NCI-H82 treated with DMSO at 0.1 percent for 48 hours (cell line): ENCODE results near the gene DMAC2.
"Not testable (repeated sequence)": the region's sequence is repeated elsewhere in the genome, so short reads cannot be mapped to it uniquely, and the experiment has no call there.

Source experiments
- DNase-seq: peaks from one replicate; lab custom pipeline; 2025; ENCODE audit not compliant: unreplicated experiment; lab: John Stamatoyannopoulos, UW

Gene DMAC2

DNA sequence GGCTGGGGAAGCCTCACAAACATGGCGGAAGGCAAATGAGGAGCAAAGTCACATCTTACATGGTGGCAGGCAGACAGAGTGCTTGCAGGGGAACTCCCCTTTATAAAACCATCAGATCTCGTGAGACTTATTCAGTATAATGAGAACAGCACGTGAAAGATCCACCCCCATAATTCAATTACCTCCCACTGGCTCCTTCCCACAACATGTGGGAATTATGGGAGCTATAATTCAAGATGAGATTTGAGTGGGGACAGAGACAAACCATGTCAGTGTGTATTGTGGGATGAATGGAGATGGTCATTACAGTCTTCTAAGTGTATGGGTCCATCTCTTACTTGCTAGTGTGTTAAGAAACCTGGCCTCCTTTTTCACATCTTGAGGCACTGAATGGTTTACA lies 37.7 kb downstream of the DMAC2 start:
- no peak for DNase-seq

GRCh38 chr19:41401483-41401882 lies 38.2 kb downstream of the DMAC2 start:
- DNase-seq, result no peak

GRCh38 chr19:41399525-41399924 lies 40.2 kb downstream of the DMAC2 start:
- no peak for DNase-seq

DNA sequence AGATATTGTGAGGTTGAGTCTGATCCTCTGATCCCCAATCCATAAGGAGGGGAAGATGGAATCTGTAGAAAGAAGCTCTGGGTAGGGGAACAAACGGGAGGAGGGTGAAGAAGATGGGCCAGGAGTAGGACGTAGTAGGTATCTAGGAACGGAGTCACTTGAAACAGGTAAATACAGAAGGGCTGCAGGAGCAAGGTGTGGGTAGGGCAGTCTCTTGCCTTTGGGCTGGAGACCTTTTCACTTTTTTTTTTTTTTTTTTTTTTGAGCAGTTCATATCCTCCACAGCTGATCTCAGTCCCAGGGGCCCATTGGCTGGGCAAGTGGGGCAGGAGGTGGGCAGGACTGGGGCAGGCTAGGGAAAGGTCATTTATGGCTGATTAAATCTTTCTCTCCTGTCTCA lies 40.6 kb downstream of the DMAC2 start:
- DNase-seq, result no peak

DNA sequence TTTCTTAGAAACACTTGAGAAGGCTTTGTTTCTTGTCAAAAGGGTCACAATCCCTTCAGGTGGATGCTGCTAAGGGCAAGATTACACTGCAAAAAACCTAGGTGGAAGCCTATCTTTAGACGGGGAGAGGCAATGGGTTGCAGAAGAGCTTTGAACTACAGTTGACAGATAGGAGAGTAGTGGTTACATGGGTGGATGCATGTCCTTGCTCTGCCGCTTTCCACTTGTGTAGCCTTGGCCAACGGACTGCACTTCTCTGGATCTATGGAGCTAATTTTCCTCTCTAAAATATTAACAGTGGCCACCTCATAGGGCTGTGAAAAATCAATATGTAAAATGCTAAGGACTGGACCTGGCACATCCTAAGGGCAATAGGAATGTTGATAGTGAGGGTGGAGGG lies 41.1 kb downstream of the DMAC2 start:
- DNase-seq, result no peak

DNA sequence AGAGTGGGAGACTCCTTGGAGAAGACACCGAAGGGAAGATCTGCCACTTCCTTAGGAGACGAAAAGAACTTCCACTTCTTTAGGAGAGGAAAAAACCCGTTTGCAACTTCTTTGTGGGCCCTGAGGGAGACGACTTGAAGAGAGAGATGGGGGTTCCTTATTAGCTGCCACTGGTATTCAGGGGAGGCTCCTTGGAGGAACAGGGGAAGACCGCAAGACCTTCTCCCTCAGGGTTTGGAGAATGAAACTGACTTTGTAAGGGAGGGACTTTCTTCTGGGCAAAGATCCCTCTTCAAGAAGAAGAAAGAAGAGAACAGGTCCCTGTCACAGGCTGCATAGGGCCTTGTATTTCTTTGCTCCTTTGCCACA lies 41.7 kb downstream of the DMAC2 start:
- no peak for DNase-seq

DNA sequence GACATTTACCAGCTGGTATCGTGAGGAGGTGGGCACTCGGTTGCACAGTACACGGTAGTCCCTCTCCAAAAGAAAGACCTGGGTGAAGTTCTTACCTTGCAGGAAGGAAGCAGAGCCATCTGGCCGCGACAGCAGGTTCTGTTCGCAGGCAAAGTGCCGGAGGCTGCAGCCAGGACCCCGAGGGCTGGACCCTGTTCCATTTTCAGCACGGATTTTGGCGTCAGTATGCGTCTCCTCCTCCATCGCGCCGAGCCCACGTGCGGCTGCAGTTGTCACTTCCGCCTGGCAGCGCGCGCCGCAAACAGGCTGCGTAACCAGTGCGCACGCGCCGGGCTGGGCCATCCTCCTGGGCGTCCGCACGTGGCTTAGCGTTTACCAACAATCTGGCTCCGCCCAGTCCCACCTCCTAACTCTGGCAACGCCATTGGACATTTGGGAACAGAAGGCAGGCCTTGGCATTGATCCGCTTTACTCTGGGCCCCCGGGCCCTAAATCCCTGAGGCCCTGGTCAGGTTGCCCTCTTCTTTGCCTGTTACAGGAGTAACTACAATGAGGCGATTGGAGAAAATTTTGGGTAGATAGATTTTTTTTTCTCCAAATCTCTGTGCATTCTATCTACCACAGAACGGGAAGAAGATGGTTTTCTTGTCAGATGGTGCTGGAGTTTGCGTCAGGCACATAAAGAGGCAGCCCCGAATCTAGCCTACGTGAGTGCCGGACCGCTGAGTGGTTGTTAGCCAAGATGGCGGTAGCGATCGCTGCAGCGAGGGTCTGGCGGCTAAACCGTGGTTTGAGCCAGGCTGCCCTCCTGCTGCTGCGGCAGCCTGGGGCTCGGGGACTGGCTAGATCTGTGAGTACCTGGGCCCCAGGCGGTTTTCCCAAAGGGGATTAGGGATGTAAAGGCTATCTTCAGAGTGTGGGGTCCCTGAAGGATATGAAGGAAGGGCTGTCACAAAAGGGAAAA lies 42.3 kb downstream of the DMAC2 start, which contains the start of the genes BCKDHA and EXOSC5:
Gene BCKDHA, plus strand, starts transcription at position 733 of the 964 bp plus-strand sequence. Its CDS starts 10 bp downstream, at position 743.
Gene EXOSC5, minus strand, starts transcription at position 274 of the 964 bp plus-strand sequence. Its CDS starts 31 bp downstream, at position 243.
- peak; percentile 99 for DNase-seq

- no peak for DNase-seq
Measured at GRCh38 chr19:41395355-41395754, 44.4 kb downstream of the DMAC2 start.

DNA sequence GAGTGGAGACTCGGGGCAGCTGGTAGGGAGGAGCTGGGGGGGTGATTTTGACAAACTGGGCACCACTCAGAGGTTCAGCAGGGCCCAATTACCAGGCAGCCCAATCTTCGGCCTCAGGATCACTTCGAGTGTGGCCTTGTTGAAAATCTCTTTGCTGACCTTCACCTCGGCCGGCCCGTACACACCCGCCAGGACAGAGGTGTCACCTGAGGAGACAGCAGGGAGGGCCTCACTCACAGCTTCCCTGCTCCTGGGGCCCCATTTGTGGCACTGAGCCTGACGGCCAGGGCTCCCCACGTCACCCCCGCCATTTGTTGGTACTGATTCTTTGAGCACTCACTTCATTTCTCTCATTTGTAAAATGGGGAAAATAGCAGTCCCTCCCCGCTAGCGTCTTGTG lies 46.9 kb downstream of the DMAC2 start:
- DNase-seq, result no peak

DNA sequence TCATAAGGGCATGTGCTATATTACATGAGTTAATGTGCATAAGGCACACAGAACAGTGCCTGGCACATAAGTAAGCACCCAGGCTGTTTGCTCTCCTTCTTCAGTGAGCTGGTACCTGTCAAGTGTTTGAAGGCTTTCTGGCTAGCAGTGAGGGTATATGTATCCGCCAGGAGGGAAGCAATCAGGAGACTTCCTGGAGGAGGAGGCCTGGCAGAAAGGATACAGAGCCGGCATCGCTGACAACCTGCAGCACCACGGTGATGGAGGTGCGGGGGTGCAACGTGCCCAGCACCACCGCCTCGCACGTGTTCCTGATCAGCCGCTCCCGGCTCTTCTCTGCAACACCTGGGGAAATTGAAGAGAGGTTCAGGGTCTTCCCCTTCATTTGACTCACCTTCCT lies 48.1 kb downstream of the DMAC2 start:
- no peak for DNase-seq

- DNase-seq, result no peak
Measured at GRCh38 chr19:41386442-41386841, 53.3 kb downstream of the DMAC2 start.

DNA sequence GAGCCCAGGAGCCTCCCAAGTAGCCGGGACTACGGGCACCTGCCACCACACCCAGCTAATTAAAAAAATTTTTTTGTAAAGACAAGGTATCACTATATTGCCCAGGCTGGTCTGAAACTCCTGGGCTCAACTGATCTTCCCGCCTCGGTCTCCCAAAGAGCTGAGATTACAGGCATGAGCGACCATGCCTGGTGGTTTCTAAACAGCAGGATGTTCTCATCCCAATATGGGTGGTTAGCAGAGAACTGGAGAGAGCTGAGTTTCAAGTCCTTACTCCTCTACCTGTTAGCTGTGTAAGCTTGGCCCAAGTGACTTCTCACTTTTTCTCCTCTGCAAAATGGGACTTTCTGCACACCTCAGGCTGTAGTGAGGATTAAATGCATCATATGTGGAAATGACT lies 55.4 kb downstream of the DMAC2 start:
- no peak for DNase-seq

- DNase-seq, result not testable (repeated sequence)
Measured at GRCh38 chr19:41381536-41381935, 58.2 kb downstream of the DMAC2 start.
